K562 (cell line): ENCODE measurements around the gene DBNDD1. TPM values are rescaled to one million over a fixed set of nuclear protein-coding genes. Genes with fewer than 3 reads are reported as not detected.

Source experiments
- ATAC-seq: fragments of 200-7000 bp; cut with Tn5 transposase; 3 replicates; pipeline ENCODE4 v1.9.1; 2020; ENCODE audit warnings: moderate library complexity
- BruUV-seq: library from RNA; stranded (reverse); fragments of 400-500 nt; replicated peaks from 2 replicates; lab custom pipeline; 2021; lab: Mats Ljungman, UMichigan
- CTCF ChIA-PET: fragments of 300-600 bp; formaldehyde crosslinking; extraction: SDS; loops from one replicate; lab custom pipeline; 2021; ENCODE audit warnings: low intra/inter-chr PET ratio; lab: Yijun Ruan, JAX
- POLR2A ChIA-PET: fragments of 300-600, 350-650 bp; sonication (Branson Sonifier 250); formaldehyde crosslinking; extraction: SDS; loops from one replicate; lab custom pipeline; 2021; ENCODE audit warnings: antibody characterized with exemption, inconsistent platforms; lab: Yijun Ruan, JAX
- DNase-seq, 4 experiments: peaks; one replicate each; pipeline versions ENCODE4 v3.0.0 to v3.0.0-alpha.2; 2011 to 2018; ENCODE audit warnings: low spot score in 3 of 4, mixed read lengths in 3 of 4; ENCODE audit errors: extremely low read depth in 1 of 4
- FAIRE-seq: peaks from 2 replicates; lab custom pipeline; 2011; peaks lifted over from hg19 to GRCh38; lab: Jason Lieb, UNC
- H2AFZ ChIP-seq: 2 replicates; pipeline ENCODE4 v1.6.0; 2011; ENCODE audit warnings: low read depth, low read length, control low read depth, inconsistent platforms
- H3K27ac ChIP-seq: fragments of 200-600 bp; 3 replicates; pipeline ENCODE4 v1.8.0; 2011; ENCODE audit warnings: low read depth, mild to moderate bottlenecking, control low read depth, inconsistent platforms, low read length, moderate library complexity, mixed read lengths; ENCODE audit errors: extremely low read depth
- H3K27me3 ChIP-seq, 2 experiments: fragments of 300-600 bp in 1 of 2; 2 replicates in 1 of 2; 3 replicates in 1 of 2; pipeline versions ENCODE4 v1.6.0 to v1.8.0; 2011; ENCODE audit warnings: inconsistent platforms in 2 of 2, low read length in 2 of 2, mild to moderate bottlenecking in 1 of 2, mixed read lengths in 1 of 2, moderate library complexity in 1 of 2; ENCODE audit not compliant: control insufficient read depth in 2 of 2, insufficient read depth in 2 of 2
- H3K36me3 ChIP-seq: fragments of 300-600 bp; 3 replicates; pipeline ENCODE4 v1.8.0; 2011; ENCODE audit warnings: mild to moderate bottlenecking, low read length, inconsistent platforms; ENCODE audit not compliant: control insufficient read depth, insufficient read depth
- H3K4me1 ChIP-seq, 2 experiments: fragments of 200-600 bp in 1 of 2; replicated peaks in 1 of 2; 2 replicates in 1 of 2; 3 replicates in 1 of 2; pipeline versions ENCODE4 v1.5.1 to v1.8.0; 2011; ENCODE audit warnings: inconsistent platforms in 2 of 2, low read length in 2 of 2, mild to moderate bottlenecking in 1 of 2, mixed read lengths in 1 of 2, moderate library complexity in 1 of 2; ENCODE audit not compliant: control insufficient read depth in 2 of 2, insufficient read depth in 2 of 2
- H3K4me2 ChIP-seq: 2 replicates; pipeline ENCODE4 v1.6.1; 2011; ENCODE audit warnings: low read length, control low read depth, inconsistent platforms, mixed read lengths; ENCODE audit not compliant: insufficient read depth
- H3K4me3 ChIP-seq: fragments of 200-600 bp; sonication (generic), shearing (Covaris generic); 2 replicates; pipeline ENCODE4 v1.5.1; 2016; ENCODE audit warnings: control low read depth, inconsistent platforms
- H3K79me2 ChIP-seq: fragments of 200-600 bp; 3 replicates; pipeline ENCODE4 v1.8.0; 2011; ENCODE audit warnings: low read length, inconsistent platforms; ENCODE audit not compliant: control insufficient read depth, insufficient read depth
- H3K9ac ChIP-seq, 2 experiments: 2 replicates each; pipeline versions ENCODE4 v1.6.0 to v1.6.1; 2011; ENCODE audit warnings: low read depth in 2 of 2, low read length in 2 of 2, control low read depth in 1 of 2, inconsistent platforms in 1 of 2, mild to moderate bottlenecking in 1 of 2, mixed read lengths in 1 of 2; ENCODE audit not compliant: insufficient read depth in 1 of 2
- H3K9me1 ChIP-seq: one replicate; pipeline ENCODE4 v1.6.0; 2011; ENCODE audit warnings: inconsistent platforms, mild to moderate bottlenecking, low read length, moderate library complexity; ENCODE audit not compliant: control insufficient read depth, insufficient read depth
- H3K9me3 ChIP-seq: replicated peaks from 2 replicates; pipeline ENCODE4 v1.5.1; 2011; ENCODE audit warnings: low read depth, low read length, inconsistent platforms; ENCODE audit not compliant: control insufficient read depth, insufficient read depth
- H4K20me1 ChIP-seq: replicated peaks from 2 replicates; pipeline ENCODE4 v1.6.1; 2011; ENCODE audit warnings: low read length, inconsistent platforms, mixed read lengths; ENCODE audit not compliant: control insufficient read depth, insufficient read depth
- CHD2 ChIP-seq: IDR thresholded peaks from 2 replicates; pipeline ENCODE4 v1.6.1; 2011; ENCODE audit warnings: low read depth, low read length
- DPF2 ChIP-seq: fragments of 450-650 bp; IDR thresholded peaks from 2 replicates; pipeline ENCODE4 v1.6.1; 2016
- EWSR1 ChIP-seq: fragments of 450-650 bp; IDR thresholded peaks from 2 replicates; pipeline ENCODE4 v1.6.1; 2018; ENCODE audit warnings: borderline replicate concordance, mild to moderate bottlenecking, low read depth, moderate library complexity; ENCODE audit not compliant: partially characterized antibody
- FOXJ2 ChIP-seq: fragments of 200-800 bp; sonication (Bioruptor generic); IDR thresholded peaks from 2 replicates; pipeline ENCODE4 v1.6.1; 2016; ENCODE audit warnings: missing genetic modification characterization, missing compliant biosample characterization
- FOXK2 ChIP-seq, 2 experiments: fragments of 450-650 bp; IDR thresholded peaks in 1 of 2; conservative IDR thresholded peaks in 1 of 2; 2 replicates each; pipeline ENCODE4 v1.6.1; 2016; ENCODE audit warnings: low read depth in 2 of 2, mild to moderate bottlenecking in 1 of 2
- HDAC6 ChIP-seq: IDR thresholded peaks from 2 replicates; pipeline ENCODE4 v1.6.1; 2012; ENCODE audit warnings: low read depth, mild to moderate bottlenecking, control low read depth, inconsistent platforms, low read length, moderate library complexity
- MAFK ChIP-seq: IDR thresholded peaks from 2 replicates; pipeline ENCODE4 v1.6.1; 2011; ENCODE audit warnings: low read length, improper control_type of control experiment
- RBM22 ChIP-seq: fragments of 200-400 bp; formaldehyde crosslinking; IDR thresholded peaks from 2 replicates; pipeline ENCODE4 v1.6.1; 2018; ENCODE audit warnings: low read length, low read depth; ENCODE audit not compliant: poor library complexity, severe bottlenecking
- SOX6 ChIP-seq: fragments of 450-650 bp; IDR thresholded peaks from 2 replicates; pipeline ENCODE4 v1.6.1; 2014; ENCODE audit warnings: mild to moderate bottlenecking
- ZNF184 ChIP-seq: sonication (generic); formaldehyde crosslinking; IDR thresholded peaks from 2 replicates; pipeline ENCODE4 v1.5.0; 2020; ENCODE audit warnings: missing genetic modification reagents
- ZNF318 ChIP-seq, 2 experiments: fragments of 450-650 bp; IDR thresholded peaks; 2 replicates each; pipeline ENCODE4 v1.6.1; 2016; ENCODE audit warnings: mild to moderate bottlenecking in 2 of 2, borderline replicate concordance in 1 of 2, low read depth in 1 of 2, moderate library complexity in 1 of 2
- ZNF511 ChIP-seq: sonication (generic); formaldehyde crosslinking; IDR thresholded peaks from 2 replicates; pipeline ENCODE4 v1.8.0; 2022; ENCODE audit warnings: mild to moderate bottlenecking, missing genetic modification reagents
- ZSCAN32 ChIP-seq: fragments of 450-650 bp; formaldehyde crosslinking; IDR thresholded peaks from 2 replicates; pipeline ENCODE4 v1.4.0; 2020; ENCODE audit warnings: mild to moderate bottlenecking, moderate library complexity
- WGBS: fragments of 100-300 bp; shearing (Covaris generic); methylation state at CpG from one replicate; pipeline ENCODE4 v1.1.6; 2016; ENCODE audit warnings: low coverage, mixed read lengths; ENCODE audit not compliant: insufficient coverage; ENCODE audit errors: missing lambda C conversion rate; 5-methylcytosine and 5-hydroxymethylcytosine counted together
- in situ Hi-C: fragments of 300-500 bp; cut with MboI; formaldehyde crosslinking; loops from 4 replicates; pipeline ENCODE4 v1.15.0; 2018; ENCODE audit warnings: inconsistent platforms, mixed read lengths
- intact Hi-C: fragments of 100-400 bp; cut with micrococcal nuclease; formaldehyde crosslinking; loops from 2 replicates; pipeline ENCODE4 v1.14.2; 2022
- polyA plus RNA-seq, 8 experiments: library from polyadenylated mRNA; depleted of rRNA in 4 of 8; stranded (reverse) in 5 of 8; unstranded in 3 of 8; fragments of >200 nt; fragmentation: Nextera tagmentation in 2 of 8; fragmentation: Illumina TruSeq in 1 of 8; extraction: Ambion mirVana in 2 of 8; extraction: Trizol in 1 of 8; gene quantifications; 2 replicates each; pipeline versions ENCODE4 v1.2.1 to v1.2.3, GENCODE V29; 2011 to 2014; ENCODE audit warnings: inconsistent platforms in 1 of 8, missing spikeins in 1 of 8
- total RNA-seq, 7 experiments: library from RNA; depleted of rRNA in 6 of 7; stranded (reverse); fragments of >200 nt in 6 of 7; fragmentation: Illumina TruSeq in 2 of 7; extraction: Trizol in 2 of 7; gene quantifications; 2 replicates each; pipeline versions ENCODE4 v1.2.1 to v1.2.3, GENCODE V29; 2011 to 2021; ENCODE audit warnings: low replicate concordance in 1 of 7

Gene DBNDD1
- total and polyA plus RNA-seq, 9 of the 15 experiments (the other 6 are each of a cell fraction or from before 2014, with no cell fraction given): 0.55 to 13.0 (median 5.8) TPM

GRCh38 chr16:90023078-90023447 lies 3.8 kb upstream of the DBNDD1 start:
- H4K20me1 ChIP-seq: 0 out of 2 replicates have a peak, but pooled peaks cover 3% of the 10 kb centered on the region
- H2AFZ ChIP-seq: 0 out of 2 replicates have a peak overlapping the region, but pooled peaks have one; percentile 41
- H3K27me3 ChIP-seq: no peaks in the 10 kb centered on the region
- peak overlapping the region; percentile 74 to 96 for H3K9ac ChIP-seq
- 6% methylated on average over 7 of the region's 7 CpGs for WGBS
- H3K79me2 ChIP-seq: peaks cover 16% of the 10 kb centered on the region
- POLR2A ChIA-PET: interaction anchor here (0.5 to 1.4 kb wide), 4 partner anchors 9 to 20 kb away, joined by 3 to 6 read pairs (median 3); no protein-coding TSS in a partner anchor
- in situ Hi-C loops (no loop called here), intact Hi-C loops (no loop called here)
- no peaks in the 10 kb centered on the region for H3K9me3 ChIP-seq
- DNase-seq (no peak), FAIRE-seq (no peak), ATAC-seq (no peak; the same call in 2 of the 3 replicates)
- peak overlapping the region; percentile 66 for H3K4me3 ChIP-seq
- peaks cover 19 to 44% of the 10 kb centered on the region in 2 experiments; a peak in 4 of 5 replicates for H3K4me1 ChIP-seq
- peak overlapping the region; percentile 71 for H3K27ac ChIP-seq
- no peaks in the 10 kb centered on the region for H3K9me1 ChIP-seq
- CTCF ChIA-PET: no interaction called here
- peaks cover 9% of the 10 kb centered on the region; the same call in 2 of the 3 replicates for H3K36me3 ChIP-seq
- BruUV-seq: no TSS peak
- peak overlapping the region; percentile 90 for H3K4me2 ChIP-seq
- TF ChIP-seq HDAC6 (no peak), ZNF511 (no peak; the same call in 1 of the 2 replicates), CHD2 (no peak), ZSCAN32 (no peak), EWSR1 (no peak), FOXJ2 (no peak), SOX6 (no peak), ZNF318 (IDR thresholded peaks at IDR 0.05; ENCODE audit: borderline replicate concordance in 1 of 2, low read depth in 1 of 2) (no peak), DPF2 (no peak), ZNF184 (no peak), RBM22 (no peak), MAFK (no peak), FOXK2 (conservative IDR thresholded peaks at IDR 0.05 in 1 of 2, IDR thresholded peaks at IDR 0.05 in 1 of 2; ENCODE audit: low read depth in 2 of 2) (no peak)
